Smooth muscle cell of bladder (primary cell): Measurements from ENCODE around the gene MOV10. TPM values are rescaled to one million over a fixed set of nuclear protein-coding genes. Genes with fewer than 3 reads are reported as not detected.

Experiments
- total RNA-seq: library from RNA; depleted of rRNA; stranded (reverse); fragments of >200 nt; gene quantifications from 2 replicates; pipeline ENCODE4 v1.2.3, GENCODE V29; 2014

The MOV10 gene
- 43.7 and 45.8 TPM in 2 replicates for total RNA-seq

GRCh38 chr1:112674440-112674985 lies at the start of gene MOV10:
MOV10 (plus strand) TSS chr1:112674659; CDS start chr1:112674913, 254 bp downstream.

GRCh38 chr1:112706505-112707220 lies 32.2 kb downstream of the MOV10 start, which contains the start of gene RHOC:
RHOC (minus strand) TSS chr1:112707127; CDS start chr1:112703799, 3,328 bp downstream.

GRCh38 chr1:112715264-112716053 lies 41.0 kb downstream of the MOV10 start, which contains the start of gene PPM1J:
PPM1J (minus strand) TSS chr1:112715332; CDS start chr1:112715301, 31 bp downstream.

Other genes starting within 250 kb of the MOV10 start
- gene WNT2B, start 165.7 kb upstream of the MOV10 start, total RNA-seq, result 4.1 and 19.2 TPM in 2 replicates
- gene ST7L, start 55.5 kb upstream of the MOV10 start, total RNA-seq, result 12.7 and 14.1 TPM in 2 replicates
- gene CAPZA1, start 54.8 kb upstream of the MOV10 start, total RNA-seq, result 204 and 214 TPM in 2 replicates
- gene RHOC, start 32.5 kb downstream of the MOV10 start, total RNA-seq, result 406 and 465 TPM in 2 replicates
- 0.55 and 0.57 TPM in 2 replicates for gene PPM1J, start 40.7 kb downstream of the MOV10 start, total RNA-seq